NK-92 (cell line): ENCODE results near the gene PARP12.

ENCODE experiments used
- DNase-seq: peaks from one replicate; lab custom pipeline; 2025; ENCODE audit not compliant: unreplicated experiment; lab: John Stamatoyannopoulos, UW

The PARP12 gene

GRCh38 chr7:140017034-140017433 lies 45.7 kb downstream of the PARP12 start:
- DNase-seq = no peak

GRCh38 chr7:140016540-140016939 lies 46.2 kb downstream of the PARP12 start:
- DNase-seq = no peak

GRCh38 chr7:140015471-140015970 lies 47.2 kb downstream of the PARP12 start:
- DNase-seq = no peak

DNA sequence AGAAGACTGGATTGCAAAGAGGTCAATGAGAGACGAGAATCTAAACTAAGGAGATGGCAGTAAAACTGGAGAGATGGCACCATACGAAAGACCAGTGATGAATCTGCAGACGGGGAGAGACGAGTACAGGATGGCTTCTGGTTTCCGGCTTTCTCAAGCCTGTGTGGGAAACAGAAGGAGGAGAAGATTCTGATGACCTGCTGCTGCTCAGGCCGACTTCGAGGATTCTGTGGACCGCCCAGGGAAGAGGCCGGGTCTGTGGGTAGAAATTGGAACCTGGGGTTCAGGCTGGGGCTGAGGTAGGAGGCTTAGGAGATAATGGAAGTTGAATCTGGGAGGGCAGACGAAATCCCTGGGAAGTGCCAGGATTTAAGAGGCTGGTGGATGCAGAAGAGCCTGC lies 48.6 kb downstream of the PARP12 start:
- no peak for DNase-seq

- no peak for DNase-seq
Measured at GRCh38 chr7:140013676-140014075, 49.1 kb downstream of the PARP12 start.

DNA sequence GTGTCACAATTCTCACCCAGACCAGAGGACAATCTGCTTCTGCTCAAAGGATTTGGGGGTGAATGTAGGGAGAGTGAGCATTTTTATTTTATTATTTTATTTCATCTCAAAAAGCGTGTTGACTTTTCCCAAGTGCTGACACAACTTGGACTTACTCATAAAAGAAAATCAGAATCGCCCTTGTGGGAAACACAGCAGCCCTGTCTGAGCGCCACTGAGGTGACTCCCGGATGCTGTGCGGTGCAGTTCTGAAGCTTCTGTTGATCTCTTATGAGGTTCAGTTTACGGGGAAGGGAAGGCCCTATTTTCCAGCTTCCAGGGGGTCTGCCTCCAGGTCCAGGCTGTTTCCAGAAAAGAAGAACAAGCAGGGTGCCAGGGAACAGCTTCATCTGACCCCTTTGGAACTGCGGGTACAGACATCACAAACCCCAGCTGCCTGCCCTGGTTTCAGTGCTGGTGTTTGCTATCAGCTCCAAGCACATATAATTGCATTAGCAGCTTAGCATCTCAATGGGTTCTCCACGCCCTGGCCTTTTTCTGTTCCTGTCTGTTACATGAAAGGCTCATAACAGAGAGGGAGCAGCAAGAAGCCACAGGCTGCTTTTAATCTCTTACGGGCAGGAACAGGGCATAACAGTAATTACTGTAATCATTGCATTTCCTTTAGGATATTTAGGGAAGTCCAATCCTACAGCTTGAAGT lies 52.4 kb downstream of the PARP12 start:
- no peak for DNase-seq

- DNase-seq = no peak
Measured at GRCh38 chr7:140009735-140010134, 53.0 kb downstream of the PARP12 start.

- DNase-seq = no peak
Measured at GRCh38 chr7:140008755-140009610, 53.8 kb downstream of the PARP12 start.

GRCh38 chr7:140007051-140007690 lies 55.6 kb downstream of the PARP12 start:
- no peak for DNase-seq

GRCh38 chr7:140006600-140006999 lies 56.2 kb downstream of the PARP12 start:
- DNase-seq = no peak

DNA sequence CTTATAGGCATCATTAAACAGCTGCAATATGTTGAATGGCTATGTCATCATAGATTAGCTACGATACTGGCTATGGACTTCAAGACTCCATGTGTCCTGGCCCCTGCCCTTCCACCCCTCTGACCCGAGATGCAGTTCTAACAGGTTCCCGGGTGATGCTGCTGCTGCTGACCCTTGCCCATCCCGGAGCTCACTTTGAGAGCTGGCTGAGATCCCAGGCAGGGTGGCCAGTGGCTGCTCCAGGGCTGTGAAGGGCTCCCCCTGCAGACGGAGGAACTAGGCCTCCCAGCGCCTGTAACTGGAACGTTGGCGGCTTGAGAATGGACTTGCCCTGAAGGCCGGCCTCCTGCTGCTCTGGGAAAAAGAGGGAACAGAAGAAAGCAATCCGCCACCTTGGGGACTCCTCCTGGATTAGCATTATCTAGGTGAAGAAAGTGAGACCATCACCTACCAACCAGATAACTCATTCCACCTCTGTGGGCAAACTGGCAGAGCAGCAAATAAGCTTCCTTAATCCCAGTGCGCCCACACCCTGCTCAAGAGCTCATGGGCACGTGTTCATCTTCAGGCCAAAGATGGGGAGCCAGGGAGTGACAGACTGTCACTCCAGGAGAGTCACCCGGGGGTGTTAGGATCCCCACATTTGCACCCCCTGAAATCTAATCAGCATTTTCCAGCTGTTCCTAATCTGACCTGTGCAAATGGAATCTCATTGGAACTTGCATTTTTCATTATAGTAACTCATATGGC lies 56.8 kb downstream of the PARP12 start:
- DNase-seq = no peak

- no peak for DNase-seq
Measured at GRCh38 chr7:140005341-140005740, 57.4 kb downstream of the PARP12 start.

DNA sequence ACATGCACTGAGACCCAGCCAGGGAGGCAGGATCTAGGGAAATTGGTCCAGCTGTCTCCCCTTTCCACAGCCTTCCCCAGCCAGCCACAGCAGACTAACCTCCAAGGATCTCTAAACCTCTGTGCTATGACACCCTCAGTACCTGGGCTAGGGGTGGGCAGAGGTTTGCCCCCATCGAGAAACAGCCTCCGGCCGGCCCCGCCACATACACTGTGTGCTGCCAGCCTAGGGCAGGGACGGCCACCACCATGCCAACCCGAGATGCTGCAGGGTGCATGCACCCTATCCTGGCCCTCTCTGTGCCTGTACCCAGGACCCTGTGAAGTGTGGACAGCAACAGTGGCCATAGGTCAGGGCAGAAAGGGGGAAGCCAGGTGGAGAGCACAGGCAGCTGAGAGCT lies 58.1 kb downstream of the PARP12 start:
- DNase-seq = no peak

DNA sequence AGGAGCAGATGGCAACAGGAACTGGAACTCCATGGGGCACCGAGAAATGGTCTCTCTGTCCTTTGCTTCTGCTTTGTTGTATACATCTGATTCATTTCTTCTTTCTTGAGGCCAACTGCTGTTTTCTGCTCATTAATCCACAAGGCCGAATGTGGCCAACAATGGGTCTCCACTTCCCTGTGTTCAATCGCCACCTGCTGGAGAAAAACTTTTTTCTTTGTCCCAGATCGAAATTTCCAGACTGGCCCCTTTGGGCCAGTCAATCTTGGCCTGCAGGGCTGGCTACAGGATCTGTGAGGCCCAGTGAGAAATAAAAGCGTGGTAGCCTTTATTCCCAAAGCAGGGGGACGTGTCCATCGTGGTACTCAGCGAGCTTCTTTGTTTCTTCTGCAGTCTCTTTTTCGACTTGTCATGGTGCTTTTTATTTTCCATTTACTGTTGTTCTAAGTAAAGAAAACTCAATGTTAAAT lies 58.8 kb downstream of the PARP12 start:
- no peak for DNase-seq

- no peak for DNase-seq
Measured at GRCh38 chr7:140000666-140001268, 62.0 kb downstream of the PARP12 start.

GRCh38 chr7:139999516-139999915 lies 63.2 kb downstream of the PARP12 start:
- DNase-seq = no peak

DNA sequence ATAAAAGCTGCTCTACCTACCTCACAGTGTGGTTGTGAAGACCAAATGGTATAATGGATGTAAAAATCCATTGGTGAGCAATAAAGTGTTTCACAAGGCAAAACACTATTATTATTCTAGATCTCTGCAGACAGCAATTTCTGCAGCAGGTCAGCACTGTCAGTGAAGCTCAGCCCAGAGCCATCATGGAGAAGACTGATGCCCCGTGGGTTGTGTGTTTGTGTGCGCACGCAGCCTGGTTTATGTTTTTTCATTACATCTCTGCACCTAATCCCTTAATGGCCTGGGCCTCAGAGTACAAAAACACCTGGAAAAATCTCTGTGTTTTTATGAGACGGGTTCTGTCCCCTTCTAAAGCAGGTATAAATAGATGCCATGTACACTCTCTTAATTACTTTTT lies 64.2 kb downstream of the PARP12 start:
- no peak for DNase-seq

GRCh38 chr7:139995017-139995915 lies 67.5 kb downstream of the PARP12 start:
- no peak for DNase-seq

GRCh38 chr7:139994356-139994755 lies 68.4 kb downstream of the PARP12 start:
- DNase-seq = no peak
